ENCODE measurements around the gene TRIM37. TPM values are rescaled to one million over a fixed set of nuclear protein-coding genes. Genes with fewer than 3 reads are reported as not detected.

TRIM37 gene
- total RNA-seq, 2 donors from 2014 or later = 22.4 to 34.4 TPM

DNA sequence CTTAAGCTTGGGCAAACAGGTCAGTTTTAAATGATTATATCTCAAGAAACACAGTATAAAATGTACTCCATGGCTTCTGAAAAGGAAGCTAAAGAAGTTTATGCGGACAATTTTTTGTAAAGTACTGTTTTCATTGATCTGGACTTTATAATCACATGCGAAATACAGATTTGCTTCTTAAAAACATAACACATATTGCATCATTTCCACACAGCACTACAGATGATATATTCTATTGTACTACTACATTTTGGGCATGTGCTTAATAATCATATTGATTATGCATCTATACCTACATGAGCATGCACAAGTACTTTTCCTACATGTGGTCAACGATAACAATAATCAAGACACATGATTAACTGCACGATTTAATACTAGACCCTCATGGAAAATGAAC, 22.5 kb downstream of the TRIM37 start:
- Mint-ChIP-seq H3K9me3 (no peaks in the 10 kb centered on the region), H3K27ac (no peak overlapping the region), H3K36me3 (peaks cover 6 to 13% of the 10 kb centered on the region in 2 donors)
- no peak for DNase-seq (ENCODE audit: low spot score in 2 of 2)
- ATAC-seq = no peak

DNA sequence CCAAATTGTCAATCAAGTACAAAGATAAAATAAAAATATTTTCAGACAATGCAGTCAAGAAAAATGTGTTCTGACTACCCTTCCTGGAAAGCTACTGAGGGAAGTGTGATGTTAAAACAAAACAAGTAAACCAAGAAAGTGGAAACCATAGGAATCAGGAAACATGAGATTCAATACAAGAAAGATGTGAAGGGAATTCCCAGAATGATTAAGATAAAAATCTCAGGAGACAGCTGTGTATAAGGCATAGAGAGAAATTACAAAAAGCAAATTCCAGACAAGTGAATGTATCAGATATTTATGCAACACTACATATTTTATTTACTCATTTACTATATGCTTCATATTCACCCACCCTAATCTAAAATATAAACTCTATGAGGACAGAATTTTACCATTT, 32.2 kb downstream of the TRIM37 start:
- no peak for ATAC-seq
- H3K9me3 Mint-ChIP-seq = no peaks in the 10 kb centered on the region
- H3K27ac Mint-ChIP-seq = no peak overlapping the region
- peaks cover 18% of the 10 kb centered on the region in 2 donors for H3K36me3 Mint-ChIP-seq
- no peak for DNase-seq (ENCODE audit: low spot score in 2 of 2)

DNA sequence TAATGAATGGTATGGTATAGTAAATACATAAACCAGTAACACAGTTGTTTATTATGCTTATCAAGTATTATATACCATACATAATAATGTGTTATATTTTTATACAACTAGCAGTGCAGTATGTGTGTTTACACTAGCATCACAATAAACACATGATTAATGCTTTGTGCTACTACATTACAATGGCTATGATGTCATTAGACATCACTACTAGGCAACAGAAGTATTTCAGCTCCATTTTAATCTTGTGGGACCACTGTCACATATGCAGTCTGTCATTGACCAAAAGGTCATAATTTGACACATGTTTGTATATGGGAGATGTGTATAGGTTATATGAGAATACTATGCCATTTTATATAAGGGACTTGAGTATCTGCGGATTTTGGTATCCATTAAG, 32.7 kb downstream of the TRIM37 start:
- no peak for ATAC-seq
- no peaks in the 10 kb centered on the region for H3K9me3 Mint-ChIP-seq
- no peak for DNase-seq (ENCODE audit: low spot score in 2 of 2)
- peak overlapping the region in 1 of 2 donors; percentile 76 for H3K27ac Mint-ChIP-seq
- peaks cover 13 to 19% of the 10 kb centered on the region in 2 donors for H3K36me3 Mint-ChIP-seq

DNA sequence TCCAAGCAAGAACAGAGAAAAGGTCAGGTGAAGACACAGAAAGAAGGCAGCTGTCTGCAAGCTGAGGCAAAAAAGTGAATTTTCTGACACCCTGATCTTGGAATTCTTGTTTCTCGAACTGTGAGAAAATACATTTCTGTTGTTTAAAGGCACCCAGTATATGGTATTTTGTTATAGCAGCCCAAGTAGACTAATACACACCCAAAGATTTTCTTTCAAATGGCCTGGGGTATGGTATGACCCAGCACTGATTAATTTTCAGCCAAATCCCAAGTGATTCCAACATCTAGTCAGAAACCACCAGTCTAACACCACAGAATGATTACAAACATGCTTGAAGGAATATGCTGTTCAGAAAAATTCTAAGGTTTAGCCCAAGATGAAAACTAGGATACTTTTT, 36.8 kb downstream of the TRIM37 start:
- Mint-ChIP-seq H3K9me3 (no peaks in the 10 kb centered on the region), H3K36me3 (peaks cover 10 to 19% of the 10 kb centered on the region in 2 donors), H3K27ac (no peak overlapping the region)
- ATAC-seq (no peak), DNase-seq (ENCODE audit: low spot score in 2 of 2) (no peak)

DNA sequence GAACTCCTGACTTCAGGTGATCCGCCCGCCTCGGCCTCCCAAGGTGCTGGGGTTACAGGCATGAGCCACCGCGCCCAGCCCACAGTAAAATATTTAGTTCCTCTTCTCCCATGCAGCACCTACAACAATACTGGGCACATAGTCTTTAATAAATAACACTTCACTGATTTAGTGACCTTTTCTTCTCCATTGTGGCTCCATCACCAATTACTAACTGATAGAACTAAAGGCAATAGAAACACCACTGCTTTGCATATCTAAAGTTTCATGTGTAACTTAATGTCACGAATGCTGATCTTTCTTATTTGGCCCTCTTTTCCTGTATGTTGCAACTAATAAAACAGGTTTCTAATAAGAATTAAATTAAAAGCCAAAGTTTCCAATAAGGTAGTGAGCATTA, 38.9 kb downstream of the TRIM37 start:
- no peak for ATAC-seq
- no peaks in the 10 kb centered on the region for H3K9me3 Mint-ChIP-seq
- DNase-seq (ENCODE audit: low spot score in 2 of 2) = no peak
- peak overlapping the region in 1 of 2 donors; percentile 13 for H3K27ac Mint-ChIP-seq
- H3K36me3 Mint-ChIP-seq = peaks cover 13 to 21% of the 10 kb centered on the region in 2 donors

DNA sequence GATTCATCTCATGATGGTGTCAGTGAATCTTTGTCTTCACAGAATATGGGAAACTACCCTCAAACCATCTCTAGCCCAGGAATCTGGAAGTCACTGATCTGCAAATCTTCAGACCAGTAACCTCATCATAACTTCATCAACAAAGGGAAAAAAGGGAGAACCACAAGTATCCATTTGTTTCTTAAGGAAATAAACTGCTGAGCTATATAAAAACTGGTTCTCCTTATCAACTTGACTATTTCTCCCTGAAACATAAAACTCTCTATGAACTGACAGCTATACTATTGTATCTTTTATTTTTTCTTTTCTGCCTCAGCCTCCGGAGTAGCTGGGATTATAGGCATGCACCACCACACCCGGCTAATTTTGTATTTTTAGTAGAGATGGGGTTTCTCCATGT, 39.3 kb downstream of the TRIM37 start:
- ATAC-seq = no peak
- Mint-ChIP-seq H3K27ac (peak overlapping the region in 1 of 2 donors; percentile 13), H3K9me3 (no peaks in the 10 kb centered on the region), H3K36me3 (peaks cover 18 to 25% of the 10 kb centered on the region in 2 donors)
- DNase-seq (ENCODE audit: low spot score in 2 of 2) = no peak

DNA sequence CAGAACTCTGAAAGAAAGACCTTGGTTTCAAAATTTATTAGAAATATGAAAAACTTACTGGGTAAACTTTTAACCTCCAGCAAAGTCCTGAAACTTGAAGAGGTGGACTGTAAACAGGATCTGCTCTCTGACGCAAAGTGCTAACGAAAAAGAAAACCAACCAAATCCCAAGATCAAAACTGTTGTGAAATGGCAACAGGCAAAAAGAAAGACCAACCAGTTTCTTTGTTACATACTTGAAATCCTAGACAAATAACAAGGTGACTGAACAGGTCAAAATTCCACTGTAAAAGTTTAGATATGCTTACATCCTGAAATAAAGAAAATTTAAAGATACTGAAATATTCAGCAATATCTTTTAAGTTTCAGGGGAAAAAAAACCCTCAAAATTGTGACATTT, 44.2 kb downstream of the TRIM37 start:
- DNase-seq (ENCODE audit: low spot score in 2 of 2) (no peak), ATAC-seq (no peak)
- Mint-ChIP-seq H3K9me3 (no peaks in the 10 kb centered on the region), H3K36me3 (peaks cover 10 to 12% of the 10 kb centered on the region in 2 donors), H3K27ac (no peak overlapping the region)

DNA sequence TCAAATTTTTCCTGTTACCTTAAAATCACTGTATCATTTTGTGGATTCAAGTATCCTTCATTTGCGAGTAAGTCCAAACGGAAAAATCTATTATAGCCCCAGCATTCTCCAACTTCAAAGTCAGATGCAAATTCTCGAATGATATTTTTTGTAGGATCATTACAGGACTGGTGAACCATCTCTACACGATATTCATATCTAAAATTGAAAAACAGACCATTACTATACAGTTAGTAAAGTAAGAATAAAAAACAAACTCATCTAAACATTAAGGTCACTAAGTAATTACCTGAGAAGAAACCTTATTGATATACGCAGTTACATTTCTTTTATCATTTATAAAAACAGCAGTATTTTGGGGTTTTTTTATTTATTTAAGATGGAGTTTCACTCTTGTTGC, 49.8 kb downstream of the TRIM37 start:
- DNase-seq (ENCODE audit: low spot score in 2 of 2) (no peak), ATAC-seq (no peak)
- Mint-ChIP-seq H3K27ac (no peak overlapping the region), H3K36me3 (peaks cover 0 to 4% of the 10 kb centered on the region in 2 donors), H3K9me3 (no peaks in the 10 kb centered on the region)

DNA sequence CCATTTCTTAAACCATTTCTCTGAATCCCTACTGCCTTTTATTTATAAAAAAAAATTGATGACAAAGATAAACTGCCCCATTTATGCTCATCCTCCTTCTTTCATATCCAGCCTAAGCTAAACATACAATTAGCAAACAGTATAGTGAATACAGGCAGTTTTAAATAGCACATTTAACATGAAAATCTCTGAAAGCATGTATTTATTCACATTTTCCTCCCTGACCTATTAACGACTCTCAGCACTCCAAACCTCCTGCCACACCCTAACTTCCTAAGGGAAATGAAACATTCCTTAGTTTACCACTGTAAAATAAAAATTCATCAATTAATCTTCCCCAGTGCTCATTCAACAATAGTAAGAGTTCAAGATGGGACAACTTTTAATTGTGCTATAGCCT, 56.9 kb downstream of the TRIM37 start:
- Mint-ChIP-seq H3K27ac (peak overlapping the region in 1 of 2 donors; percentile 87), H3K9me3 (no peaks in the 10 kb centered on the region), H3K36me3 (peaks cover 5 to 15% of the 10 kb centered on the region in 2 donors)
- ATAC-seq (no peak), DNase-seq (ENCODE audit: low spot score in 2 of 2) (no peak)

DNA sequence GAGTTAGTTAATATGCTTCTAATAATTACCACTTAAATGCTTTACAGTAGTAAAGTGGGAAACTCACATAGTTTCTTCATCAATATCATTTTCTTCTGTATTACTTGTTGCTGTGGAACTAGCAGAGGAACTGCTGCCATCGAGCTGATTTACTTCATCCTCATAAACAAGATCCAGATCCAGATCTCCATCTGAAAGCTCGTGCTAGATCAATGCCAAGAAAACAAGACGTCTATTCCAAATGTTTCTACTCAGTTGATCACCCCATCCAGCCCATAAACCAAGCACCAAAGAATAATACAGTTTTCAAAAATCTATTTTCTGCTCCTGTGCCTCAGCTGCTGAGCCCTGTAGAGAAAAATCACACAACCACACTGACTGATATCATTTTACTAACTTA, 59.1 kb downstream of the TRIM37 start:
- peaks cover 5 to 15% of the 10 kb centered on the region in 2 donors for H3K36me3 Mint-ChIP-seq
- no peak for DNase-seq (ENCODE audit: low spot score in 2 of 2)
- no peaks in the 10 kb centered on the region for H3K9me3 Mint-ChIP-seq
- no peak for ATAC-seq
- H3K27ac Mint-ChIP-seq = no peak overlapping the region

DNA sequence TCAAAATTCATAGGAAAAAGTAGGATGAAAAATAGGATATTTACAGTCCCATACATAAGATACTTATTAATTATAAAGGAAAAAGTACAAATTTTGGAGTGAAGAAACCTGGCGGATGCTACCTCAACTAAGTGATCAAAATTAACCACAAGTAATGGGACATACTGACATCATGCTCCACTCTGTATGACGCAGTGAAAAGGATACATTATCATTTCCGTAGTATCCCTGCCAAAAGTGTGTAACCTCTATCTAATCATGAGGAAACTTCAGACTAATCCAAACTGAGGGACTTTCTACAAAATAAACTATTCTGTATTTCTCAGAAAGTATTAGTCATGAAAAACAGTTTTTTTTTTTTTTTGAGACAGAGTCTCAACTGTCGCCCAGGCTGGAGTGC, 60.5 kb downstream of the TRIM37 start:
- ATAC-seq (peak in 1 of 2 donors; percentile 49), DNase-seq (ENCODE audit: low spot score in 2 of 2) (no peak)
- no peaks in the 10 kb centered on the region for H3K9me3 Mint-ChIP-seq
- peaks cover 5 to 15% of the 10 kb centered on the region in 2 donors for H3K36me3 Mint-ChIP-seq
- H3K27ac Mint-ChIP-seq = no peak overlapping the region

DNA sequence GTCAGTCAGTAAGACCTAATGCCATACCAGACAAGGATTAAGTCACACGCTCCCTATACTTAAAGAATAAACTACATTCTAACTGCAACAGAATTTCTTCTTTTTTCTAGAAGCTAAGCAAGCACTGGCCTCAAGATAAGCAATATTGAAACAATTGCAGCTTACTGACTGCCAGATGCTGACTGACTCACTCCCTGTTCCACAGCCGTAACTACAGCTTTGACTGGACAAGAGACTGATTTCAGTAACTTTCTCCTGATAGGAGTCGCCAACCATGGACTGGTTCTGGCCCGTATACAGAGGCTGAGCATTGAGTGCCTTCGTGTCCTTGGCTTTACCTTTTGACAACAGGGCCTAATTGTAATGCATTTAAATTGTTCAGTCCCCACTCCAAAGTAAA, 67.9 kb downstream of the TRIM37 start:
- Mint-ChIP-seq H3K27ac (peak overlapping the region in 1 of 2 donors; percentile 82), H3K9me3 (no peaks in the 10 kb centered on the region), H3K36me3 (peaks cover 0 to 18% of the 10 kb centered on the region in 2 donors)
- DNase-seq (ENCODE audit: low spot score in 2 of 2) = peak in 1 of 2 donors; percentile 47
- ATAC-seq = peak; percentile 82 to 100

DNA sequence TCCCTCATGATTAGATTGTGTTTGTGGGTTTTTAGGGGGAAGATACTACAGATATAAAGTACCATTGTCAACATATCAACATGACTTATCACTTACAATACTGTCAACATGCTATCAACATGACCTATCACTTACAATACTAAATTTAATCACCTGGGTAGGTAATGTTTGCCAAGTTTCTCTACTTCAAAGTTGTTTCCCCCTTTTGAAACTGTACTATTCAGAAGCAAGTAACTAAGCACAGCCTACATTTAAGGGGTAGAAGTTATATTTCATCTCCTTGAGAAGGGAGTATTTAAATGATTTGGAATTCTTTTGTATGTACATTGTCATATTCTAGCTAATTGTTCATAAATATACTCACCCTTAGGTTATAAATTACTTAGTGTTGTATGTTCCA, 68.7 kb downstream of the TRIM37 start:
- no peak for ATAC-seq
- Mint-ChIP-seq H3K9me3 (no peaks in the 10 kb centered on the region), H3K27ac (no peak overlapping the region), H3K36me3 (peaks cover 0 to 18% of the 10 kb centered on the region in 2 donors)
- no peak for DNase-seq (ENCODE audit: low spot score in 2 of 2)

DNA sequence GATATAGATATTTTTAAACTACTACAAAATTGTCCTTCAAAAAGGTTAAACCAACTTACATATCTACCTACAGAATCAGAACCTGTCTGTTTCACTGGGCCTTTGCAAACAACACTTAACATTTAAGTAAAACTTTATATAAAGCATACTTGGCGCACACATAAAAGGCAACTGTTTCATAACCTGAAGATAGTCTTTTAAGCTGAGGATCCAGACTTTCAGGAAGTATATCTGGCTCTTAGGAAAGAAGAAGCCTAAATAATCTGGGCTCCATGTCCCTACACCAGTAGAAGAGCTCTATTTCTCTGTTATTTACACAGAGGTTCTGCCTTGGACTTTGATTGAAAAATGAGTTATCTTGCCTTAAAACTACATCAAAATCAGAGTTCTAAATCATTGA, 75.9 kb downstream of the TRIM37 start:
- no peak for ATAC-seq
- no peak overlapping the region for H3K27ac Mint-ChIP-seq

DNA sequence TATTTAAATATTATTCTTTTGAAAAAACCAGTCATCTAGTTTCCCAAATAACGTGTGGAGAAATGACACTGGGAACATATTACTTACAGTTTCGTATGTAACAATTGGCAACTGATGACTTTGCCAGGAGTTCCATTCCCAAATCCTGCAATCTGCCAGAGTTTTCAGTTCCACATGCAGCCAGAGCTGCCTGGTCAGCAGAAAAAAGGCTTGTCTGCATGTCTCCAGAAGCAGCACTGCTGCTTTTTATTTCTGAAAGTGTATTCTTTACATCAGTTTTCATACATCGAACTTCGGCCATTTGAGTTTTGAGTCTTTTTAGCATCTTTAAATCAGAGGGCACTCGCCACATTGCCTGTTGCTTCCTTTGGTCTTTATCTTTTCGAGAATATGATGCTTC, 78.4 kb downstream of the TRIM37 start:
- no peak for DNase-seq (ENCODE audit: low spot score in 2 of 2)
- no peak for ATAC-seq
- H3K27ac Mint-ChIP-seq = no peak overlapping the region
- no peaks in the 10 kb centered on the region for H3K9me3 Mint-ChIP-seq
- peaks cover 0 to 4% of the 10 kb centered on the region in 2 donors for H3K36me3 Mint-ChIP-seq

More for the DNA sequence above, 75.9 kb downstream of the TRIM37 start:
- no peak for DNase-seq (ENCODE audit: low spot score in 2 of 2)
- Mint-ChIP-seq H3K36me3 (peaks cover 2 to 4% of the 10 kb centered on the region in 2 donors), H3K9me3 (no peaks in the 10 kb centered on the region)

DNA sequence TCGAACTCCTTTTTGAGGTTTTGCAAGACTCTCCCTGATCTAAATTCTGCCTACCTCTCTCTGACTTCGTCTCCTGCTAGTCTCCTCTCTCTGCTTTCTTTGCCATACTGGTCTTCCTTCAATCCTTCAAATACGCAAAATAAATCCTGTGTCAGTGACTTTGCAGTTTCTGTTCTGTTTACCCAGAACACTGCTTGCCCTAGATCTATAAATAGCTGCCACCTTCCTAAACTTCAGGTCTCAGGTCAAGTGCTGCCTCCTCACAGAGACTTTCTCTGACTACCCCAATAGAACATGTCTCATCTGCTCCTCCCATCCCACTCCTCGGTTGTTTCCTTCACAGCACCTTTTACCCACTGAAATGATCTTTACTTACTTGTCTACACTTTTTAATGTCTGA, 78.9 kb downstream of the TRIM37 start:
- no peak overlapping the region for H3K27ac Mint-ChIP-seq

DNA sequence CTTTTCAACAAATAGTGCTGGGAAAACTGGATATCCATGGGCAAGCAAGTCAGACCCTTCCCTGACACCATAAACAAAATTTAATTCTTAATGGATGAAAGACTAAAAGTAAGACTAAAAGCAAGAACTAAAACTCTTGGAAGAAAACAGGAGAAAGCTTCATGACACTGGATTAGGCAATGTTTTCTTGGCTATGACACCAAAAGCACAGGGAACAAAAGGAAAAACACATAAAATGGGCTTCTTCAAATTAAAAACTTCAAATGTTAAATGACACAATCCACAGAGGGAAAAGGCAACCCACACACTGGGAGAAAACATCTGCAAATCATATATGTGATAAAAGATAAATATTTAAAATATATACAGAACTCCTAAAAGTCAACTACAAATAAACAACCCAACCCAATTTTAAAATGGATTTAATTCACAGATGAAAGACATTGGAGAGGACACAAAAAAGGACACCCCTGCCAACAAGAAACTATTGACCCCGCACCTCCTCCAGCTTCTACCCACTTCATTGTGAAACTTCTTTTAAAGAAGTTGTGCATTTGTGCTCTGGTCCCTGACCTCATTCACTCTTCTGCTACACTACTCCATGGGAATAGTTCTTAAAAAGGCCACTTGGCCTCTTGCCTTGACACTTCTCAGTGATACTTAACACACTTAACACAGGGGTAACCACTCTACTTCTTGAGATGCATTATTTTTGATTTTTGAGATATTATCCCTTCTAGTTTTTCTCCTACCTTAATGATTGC, 80.3 kb downstream of the TRIM37 start:
- no peak for ATAC-seq
- H3K36me3 Mint-ChIP-seq = peaks cover 0 to 4% of the 10 kb centered on the region in 2 donors
- H3K27ac Mint-ChIP-seq = peak overlapping the region in 1 of 2 donors; percentile 23

More for the DNA sequence above, 78.9 kb downstream of the TRIM37 start:
- Mint-ChIP-seq H3K36me3 (peaks cover 0 to 4% of the 10 kb centered on the region in 2 donors), H3K9me3 (no peaks in the 10 kb centered on the region)
- DNase-seq (ENCODE audit: low spot score in 2 of 2) (no peak), ATAC-seq (no peak)

DNA sequence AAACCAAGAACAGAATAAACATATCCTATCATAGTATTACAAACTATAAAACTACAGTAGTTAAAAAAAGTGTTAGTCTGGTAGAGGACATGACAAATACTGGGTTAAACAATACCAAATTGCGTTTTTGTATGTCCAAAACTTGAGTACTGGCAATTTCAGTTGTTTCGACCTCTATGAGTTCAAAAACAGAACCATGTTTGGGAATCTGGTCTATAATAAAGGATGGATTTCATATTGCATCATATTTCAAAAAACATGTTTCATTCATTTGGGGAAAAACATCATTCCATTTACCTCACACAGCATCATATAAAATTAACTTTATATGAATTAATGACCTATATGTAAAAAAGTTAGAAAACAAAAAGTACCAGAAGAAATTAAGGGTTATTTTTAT, 81.8 kb downstream of the TRIM37 start:
- Mint-ChIP-seq H3K36me3 (peaks cover 0 to 4% of the 10 kb centered on the region in 2 donors), H3K9me3 (no peaks in the 10 kb centered on the region), H3K27ac (no peak overlapping the region)
- DNase-seq (ENCODE audit: low spot score in 2 of 2) (no peak), ATAC-seq (no peak)

More for the DNA sequence above, 80.3 kb downstream of the TRIM37 start:
- H3K9me3 Mint-ChIP-seq = no peaks in the 10 kb centered on the region
- no peak for DNase-seq (ENCODE audit: low spot score in 2 of 2)
